K562 (cell line): ENCODE data around the gene HLF. TPM values are rescaled to one million over a fixed set of nuclear protein-coding genes. Genes with fewer than 3 reads are reported as not detected.

Experiments
- ATAC-seq: fragments of 200-7000 bp; cut with Tn5 transposase; 3 replicates; pipeline ENCODE4 v1.9.1; 2020; ENCODE audit warnings: moderate library complexity
- BruUV-seq: library from RNA; stranded (reverse); fragments of 400-500 nt; replicated peaks from 2 replicates; lab custom pipeline; 2021; lab: Mats Ljungman, UMichigan
- CTCF ChIA-PET: fragments of 300-600 bp; formaldehyde crosslinking; extraction: SDS; loops from one replicate; lab custom pipeline; 2021; ENCODE audit warnings: low intra/inter-chr PET ratio; lab: Yijun Ruan, JAX
- POLR2A ChIA-PET: fragments of 300-600, 350-650 bp; sonication (Branson Sonifier 250); formaldehyde crosslinking; extraction: SDS; loops from one replicate; lab custom pipeline; 2021; ENCODE audit warnings: antibody characterized with exemption, inconsistent platforms; lab: Yijun Ruan, JAX
- DNase-seq, 4 experiments: peaks; one replicate each; pipeline versions ENCODE4 v3.0.0 to v3.0.0-alpha.2; 2011 to 2018; ENCODE audit warnings: low spot score in 3 of 4, mixed read lengths in 3 of 4; ENCODE audit errors: extremely low read depth in 1 of 4
- FAIRE-seq: peaks from 2 replicates; lab custom pipeline; 2011; peaks lifted over from hg19 to GRCh38; lab: Jason Lieb, UNC
- H2AFZ ChIP-seq: 2 replicates; pipeline ENCODE4 v1.6.0; 2011; ENCODE audit warnings: low read depth, low read length, control low read depth, inconsistent platforms
- H3K27ac ChIP-seq: fragments of 200-600 bp; 3 replicates; pipeline ENCODE4 v1.8.0; 2011; ENCODE audit warnings: low read depth, mild to moderate bottlenecking, control low read depth, inconsistent platforms, low read length, moderate library complexity, mixed read lengths; ENCODE audit errors: extremely low read depth
- H3K27me3 ChIP-seq, 2 experiments: fragments of 300-600 bp in 1 of 2; 2 replicates in 1 of 2; 3 replicates in 1 of 2; pipeline versions ENCODE4 v1.6.0 to v1.8.0; 2011; ENCODE audit warnings: inconsistent platforms in 2 of 2, low read length in 2 of 2, mild to moderate bottlenecking in 1 of 2, mixed read lengths in 1 of 2, moderate library complexity in 1 of 2; ENCODE audit not compliant: control insufficient read depth in 2 of 2, insufficient read depth in 2 of 2
- H3K36me3 ChIP-seq: fragments of 300-600 bp; 3 replicates; pipeline ENCODE4 v1.8.0; 2011; ENCODE audit warnings: mild to moderate bottlenecking, low read length, inconsistent platforms; ENCODE audit not compliant: control insufficient read depth, insufficient read depth
- H3K4me1 ChIP-seq, 2 experiments: fragments of 200-600 bp in 1 of 2; replicated peaks in 1 of 2; 2 replicates in 1 of 2; 3 replicates in 1 of 2; pipeline versions ENCODE4 v1.5.1 to v1.8.0; 2011; ENCODE audit warnings: inconsistent platforms in 2 of 2, low read length in 2 of 2, mild to moderate bottlenecking in 1 of 2, mixed read lengths in 1 of 2, moderate library complexity in 1 of 2; ENCODE audit not compliant: control insufficient read depth in 2 of 2, insufficient read depth in 2 of 2
- H3K4me2 ChIP-seq: 2 replicates; pipeline ENCODE4 v1.6.1; 2011; ENCODE audit warnings: low read length, control low read depth, inconsistent platforms, mixed read lengths; ENCODE audit not compliant: insufficient read depth
- H3K4me3 ChIP-seq: fragments of 200-600 bp; sonication (generic), shearing (Covaris generic); 2 replicates; pipeline ENCODE4 v1.5.1; 2016; ENCODE audit warnings: control low read depth, inconsistent platforms
- H3K79me2 ChIP-seq: fragments of 200-600 bp; 3 replicates; pipeline ENCODE4 v1.8.0; 2011; ENCODE audit warnings: low read length, inconsistent platforms; ENCODE audit not compliant: control insufficient read depth, insufficient read depth
- H3K9ac ChIP-seq, 2 experiments: 2 replicates each; pipeline versions ENCODE4 v1.6.0 to v1.6.1; 2011; ENCODE audit warnings: low read depth in 2 of 2, low read length in 2 of 2, control low read depth in 1 of 2, inconsistent platforms in 1 of 2, mild to moderate bottlenecking in 1 of 2, mixed read lengths in 1 of 2; ENCODE audit not compliant: insufficient read depth in 1 of 2
- H3K9me1 ChIP-seq: one replicate; pipeline ENCODE4 v1.6.0; 2011; ENCODE audit warnings: inconsistent platforms, mild to moderate bottlenecking, low read length, moderate library complexity; ENCODE audit not compliant: control insufficient read depth, insufficient read depth
- H3K9me3 ChIP-seq: replicated peaks from 2 replicates; pipeline ENCODE4 v1.5.1; 2011; ENCODE audit warnings: low read depth, low read length, inconsistent platforms; ENCODE audit not compliant: control insufficient read depth, insufficient read depth
- H4K20me1 ChIP-seq: replicated peaks from 2 replicates; pipeline ENCODE4 v1.6.1; 2011; ENCODE audit warnings: low read length, inconsistent platforms, mixed read lengths; ENCODE audit not compliant: control insufficient read depth, insufficient read depth
- ARNT ChIP-seq, 2 experiments: fragments of 450-650 bp; IDR thresholded peaks; 2 replicates each; pipeline ENCODE4 v1.6.1; 2016; ENCODE audit warnings: mild to moderate bottlenecking in 1 of 2
- CREB1 ChIP-seq, 2 experiments: sonication (generic) in 1 of 2; formaldehyde crosslinking in 1 of 2; IDR thresholded peaks; 2 replicates each; pipeline versions ENCODE4 v1.6.1 to v1.8.0; 2012 to 2022; ENCODE audit warnings: inconsistent platforms in 1 of 2, mild to moderate bottlenecking in 1 of 2, missing genetic modification reagents in 1 of 2, moderate library complexity in 1 of 2
- CTBP1 ChIP-seq: fragments of 450-650 bp; IDR thresholded peaks from 2 replicates; pipeline ENCODE4 v1.6.1; 2016; ENCODE audit warnings: borderline replicate concordance
- FIP1L1 ChIP-seq: fragments of 200-400 bp; formaldehyde crosslinking; IDR thresholded peaks from 2 replicates; pipeline ENCODE4 v1.6.1; 2018; ENCODE audit warnings: mild to moderate bottlenecking, low read depth, low read length; ENCODE audit not compliant: poor library complexity, severe bottlenecking
- HLTF ChIP-seq: fragments of 450-650 bp; IDR thresholded peaks from 2 replicates; pipeline ENCODE4 v1.6.1; 2016
- KDM4B ChIP-seq, 2 experiments: fragments of 450-650 bp in 1 of 2; sonication (generic) in 1 of 2; IDR thresholded peaks; 2 replicates each; pipeline ENCODE4 v1.6.1; 2016 to 2017; ENCODE audit warnings: borderline replicate concordance in 2 of 2, antibody characterized with exemption in 1 of 2, low read depth in 1 of 2, mild to moderate bottlenecking in 1 of 2
- NFIX ChIP-seq: fragments of 250-450 bp; sonication (Bioruptor Pico); IDR thresholded peaks from 2 replicates; pipeline ENCODE4 v1.4.0; 2020; ENCODE audit warnings: low read depth, mild to moderate bottlenecking, moderate library complexity
- RNF2 ChIP-seq: sonication (generic); IDR thresholded peaks from 2 replicates; pipeline ENCODE4 v1.6.1; 2016
- SAFB ChIP-seq: fragments of 200-400 bp; formaldehyde crosslinking; IDR thresholded peaks from 2 replicates; pipeline ENCODE4 v1.6.1; 2017; ENCODE audit warnings: low read depth, low read length, borderline replicate concordance
- ZNF830 ChIP-seq: fragments of 250-450 bp; sonication (Bioruptor Pico); IDR thresholded peaks from 2 replicates; pipeline ENCODE4 v1.5.0; 2021; ENCODE audit warnings: mild to moderate bottlenecking
- WGBS: fragments of 100-300 bp; shearing (Covaris generic); methylation state at CpG from one replicate; pipeline ENCODE4 v1.1.6; 2016; ENCODE audit warnings: low coverage, mixed read lengths; ENCODE audit not compliant: insufficient coverage; ENCODE audit errors: missing lambda C conversion rate; 5-methylcytosine and 5-hydroxymethylcytosine counted together
- in situ Hi-C: fragments of 300-500 bp; cut with MboI; formaldehyde crosslinking; loops from 4 replicates; pipeline ENCODE4 v1.15.0; 2018; ENCODE audit warnings: inconsistent platforms, mixed read lengths
- intact Hi-C: fragments of 100-400 bp; cut with micrococcal nuclease; formaldehyde crosslinking; loops from 2 replicates; pipeline ENCODE4 v1.14.2; 2022
- polyA plus RNA-seq, 8 experiments: library from polyadenylated mRNA; depleted of rRNA in 4 of 8; stranded (reverse) in 5 of 8; unstranded in 3 of 8; fragments of >200 nt; fragmentation: Nextera tagmentation in 2 of 8; fragmentation: Illumina TruSeq in 1 of 8; extraction: Ambion mirVana in 2 of 8; extraction: Trizol in 1 of 8; gene quantifications; 2 replicates each; pipeline versions ENCODE4 v1.2.1 to v1.2.3, GENCODE V29; 2011 to 2014; ENCODE audit warnings: inconsistent platforms in 1 of 8, missing spikeins in 1 of 8
- total RNA-seq, 7 experiments: library from RNA; depleted of rRNA in 6 of 7; stranded (reverse); fragments of >200 nt in 6 of 7; fragmentation: Illumina TruSeq in 2 of 7; extraction: Trizol in 2 of 7; gene quantifications; 2 replicates each; pipeline versions ENCODE4 v1.2.1 to v1.2.3, GENCODE V29; 2011 to 2021; ENCODE audit warnings: low replicate concordance in 1 of 7
- TF ChIP-seq, protein P1 (sequence below): fragments of 250-450 bp; sonication (Bioruptor Pico); IDR thresholded peaks from 2 replicates; pipeline ENCODE4 v1.5.0; 2020; ENCODE audit warnings: mild to moderate bottlenecking, borderline replicate concordance
- TF ChIP-seq, protein P2 (sequence below), 2 experiments: IDR thresholded peaks in 1 of 2; conservative IDR thresholded peaks in 1 of 2; 2 replicates each; pipeline ENCODE4 v1.6.1; 2016; ENCODE audit warnings: low read depth in 2 of 2, mild to moderate bottlenecking in 1 of 2, missing compliant biosample characterization in 1 of 2, missing genetic modification characterization in 1 of 2, moderate library complexity in 1 of 2
- TF ChIP-seq, protein P3 (sequence below): fragments of 450-650 bp; IDR thresholded peaks from 2 replicates; pipeline ENCODE4 v1.6.1; 2016
- TF ChIP-seq, protein P4 (sequence below): fragments of 250-450 bp; sonication (Bioruptor Pico); IDR thresholded peaks from 2 replicates; pipeline ENCODE4 v1.8.0; 2022; ENCODE audit warnings: moderate library complexity, mild to moderate bottlenecking, inconsistent platforms

The HLF gene
- total and polyA plus RNA-seq, 9 of the 15 experiments (the other 6 are each of a cell fraction or from before 2014, with no cell fraction given), result 0.03 to 0.24 (median 0.09) TPM

DNA sequence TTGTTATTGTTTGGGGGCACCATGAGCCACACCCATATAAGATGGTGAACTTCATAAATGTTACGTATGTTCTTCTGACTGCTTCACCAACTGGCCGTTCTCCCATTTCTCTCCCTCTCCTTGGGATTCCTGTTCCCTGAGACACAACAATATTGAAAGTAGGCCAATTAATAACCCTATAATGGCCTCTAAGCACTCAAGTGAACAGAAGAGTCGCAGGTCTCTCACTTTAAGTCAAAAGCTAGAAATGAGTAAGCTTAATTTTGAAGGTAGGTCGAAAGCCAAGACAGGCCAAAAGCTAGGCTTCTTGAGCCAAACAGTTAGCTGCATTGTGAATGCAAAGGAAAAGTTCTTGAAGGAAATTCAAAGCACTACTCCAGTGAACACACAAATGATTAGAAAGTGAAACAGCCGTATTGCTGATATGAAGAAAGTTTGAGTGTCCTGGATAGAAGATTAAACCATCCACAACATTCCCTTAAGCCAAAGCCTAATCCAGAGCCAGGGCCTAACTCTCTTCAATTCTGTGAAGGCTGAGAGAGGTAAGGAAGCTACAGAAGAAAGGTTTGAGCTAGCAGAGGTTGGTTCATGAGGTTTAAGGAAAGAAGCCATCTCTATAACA is 25.8 kb downstream of the HLF start:
- Histone ChIP-seq H2AFZ (no peak overlapping the region), H3K27ac (no peak overlapping the region), H3K9me3 (no peaks in the 10 kb centered on the region), H3K9me1 (no peaks in the 10 kb centered on the region), H3K79me2 (no peaks in the 10 kb centered on the region), H3K4me2 (no peak overlapping the region), H3K4me1 (no peaks in the 10 kb centered on the region), H3K9ac (no peak overlapping the region), H3K36me3 (no peaks in the 10 kb centered on the region), H3K4me3 (no peak overlapping the region), H4K20me1 (no peaks in the 10 kb centered on the region), H3K27me3 (peaks cover 0 to 4% of the 10 kb centered on the region in 2 experiments; a peak in 1 of 5 replicates)
- no peak for TF ChIP-seq KDM4B (IDR thresholded peaks at IDR 0.05; ENCODE audit: borderline replicate concordance in 2 of 2, low read depth in 1 of 2)
- no peak for TF ChIP-seq CTBP1
- TF ChIP-seq SAFB, result no peak
- TF ChIP-seq CREB1 (IDR thresholded peaks at IDR 0.05), result no peak
- no peak for TF ChIP-seq CREB1 (CRISPR knock-in tag; IDR thresholded peaks at IDR 0.05)
- TF ChIP-seq RNF2, result no peak
- no peak for TF ChIP-seq NFIX (CRISPR knock-in tag)
- TF ChIP-seq ARNT (IDR thresholded peaks at IDR 0.05), result no peak
- TF ChIP-seq, protein P1, sequence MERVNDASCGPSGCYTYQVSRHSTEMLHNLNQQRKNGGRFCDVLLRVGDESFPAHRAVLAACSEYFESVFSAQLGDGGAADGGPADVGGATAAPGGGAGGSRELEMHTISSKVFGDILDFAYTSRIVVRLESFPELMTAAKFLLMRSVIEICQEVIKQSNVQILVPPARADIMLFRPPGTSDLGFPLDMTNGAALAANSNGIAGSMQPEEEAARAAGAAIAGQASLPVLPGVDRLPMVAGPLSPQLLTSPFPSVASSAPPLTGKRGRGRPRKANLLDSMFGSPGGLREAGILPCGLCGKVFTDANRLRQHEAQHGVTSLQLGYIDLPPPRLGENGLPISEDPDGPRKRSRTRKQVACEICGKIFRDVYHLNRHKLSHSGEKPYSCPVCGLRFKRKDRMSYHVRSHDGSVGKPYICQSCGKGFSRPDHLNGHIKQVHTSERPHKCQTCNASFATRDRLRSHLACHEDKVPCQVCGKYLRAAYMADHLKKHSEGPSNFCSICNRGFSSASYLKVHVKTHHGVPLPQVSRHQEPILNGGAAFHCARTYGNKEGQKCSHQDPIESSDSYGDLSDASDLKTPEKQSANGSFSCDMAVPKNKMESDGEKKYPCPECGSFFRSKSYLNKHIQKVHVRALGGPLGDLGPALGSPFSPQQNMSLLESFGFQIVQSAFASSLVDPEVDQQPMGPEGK, result no peak
- TF ChIP-seq, protein P2, sequence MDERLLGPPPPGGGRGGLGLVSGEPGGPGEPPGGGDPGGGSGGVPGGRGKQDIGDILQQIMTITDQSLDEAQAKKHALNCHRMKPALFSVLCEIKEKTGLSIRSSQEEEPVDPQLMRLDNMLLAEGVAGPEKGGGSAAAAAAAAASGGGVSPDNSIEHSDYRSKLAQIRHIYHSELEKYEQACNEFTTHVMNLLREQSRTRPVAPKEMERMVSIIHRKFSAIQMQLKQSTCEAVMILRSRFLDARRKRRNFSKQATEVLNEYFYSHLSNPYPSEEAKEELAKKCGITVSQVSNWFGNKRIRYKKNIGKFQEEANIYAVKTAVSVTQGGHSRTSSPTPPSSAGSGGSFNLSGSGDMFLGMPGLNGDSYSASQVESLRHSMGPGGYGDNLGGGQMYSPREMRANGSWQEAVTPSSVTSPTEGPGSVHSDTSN (CRISPR knock-in tag; IDR thresholded peaks at IDR 0.05; ENCODE audit: low read depth), result no peak
- TF ChIP-seq, protein P2 (tag; conservative IDR thresholded peaks at IDR 0.05; ENCODE audit: low read depth), result no peak
- TF ChIP-seq, protein P3, sequence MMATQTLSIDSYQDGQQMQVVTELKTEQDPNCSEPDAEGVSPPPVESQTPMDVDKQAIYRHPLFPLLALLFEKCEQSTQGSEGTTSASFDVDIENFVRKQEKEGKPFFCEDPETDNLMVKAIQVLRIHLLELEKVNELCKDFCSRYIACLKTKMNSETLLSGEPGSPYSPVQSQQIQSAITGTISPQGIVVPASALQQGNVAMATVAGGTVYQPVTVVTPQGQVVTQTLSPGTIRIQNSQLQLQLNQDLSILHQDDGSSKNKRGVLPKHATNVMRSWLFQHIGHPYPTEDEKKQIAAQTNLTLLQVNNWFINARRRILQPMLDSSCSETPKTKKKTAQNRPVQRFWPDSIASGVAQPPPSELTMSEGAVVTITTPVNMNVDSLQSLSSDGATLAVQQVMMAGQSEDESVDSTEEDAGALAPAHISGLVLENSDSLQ, result no peak
- no peak for TF ChIP-seq HLTF
- no peak for TF ChIP-seq ZNF830 (CRISPR knock-in tag)
- TF ChIP-seq FIP1L1, result no peak
- TF ChIP-seq, protein P4, sequence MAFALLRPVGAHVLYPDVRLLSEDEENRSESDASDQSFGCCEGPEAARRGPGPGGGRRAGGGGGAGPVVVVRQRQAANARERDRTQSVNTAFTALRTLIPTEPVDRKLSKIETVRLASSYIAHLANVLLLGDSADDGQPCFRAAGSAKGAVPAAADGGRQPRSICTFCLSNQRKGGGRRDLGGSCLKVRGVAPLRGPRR (CRISPR knock-in tag), result no peak
- 17% methylated on average over 5 of the region's 5 CpGs for WGBS
- ATAC-seq (no peak), FAIRE-seq (no peak), DNase-seq (no peak)
- BruUV-seq, result no TSS peak
- in situ Hi-C loops, result no loop called here
- POLR2A ChIA-PET, result no interaction called here
- CTCF ChIA-PET, result no interaction called here
- intact Hi-C loops, result no loop called here
